ENCODE results near the gene RABGAP1. TPM values are rescaled to one million over a fixed set of nuclear protein-coding genes. Genes with fewer than 3 reads are reported as not detected.

RABGAP1 gene
- total and polyA plus RNA-seq, 2 experiments from 2014 or later = 8.5 to 33.9 TPM

DNA sequence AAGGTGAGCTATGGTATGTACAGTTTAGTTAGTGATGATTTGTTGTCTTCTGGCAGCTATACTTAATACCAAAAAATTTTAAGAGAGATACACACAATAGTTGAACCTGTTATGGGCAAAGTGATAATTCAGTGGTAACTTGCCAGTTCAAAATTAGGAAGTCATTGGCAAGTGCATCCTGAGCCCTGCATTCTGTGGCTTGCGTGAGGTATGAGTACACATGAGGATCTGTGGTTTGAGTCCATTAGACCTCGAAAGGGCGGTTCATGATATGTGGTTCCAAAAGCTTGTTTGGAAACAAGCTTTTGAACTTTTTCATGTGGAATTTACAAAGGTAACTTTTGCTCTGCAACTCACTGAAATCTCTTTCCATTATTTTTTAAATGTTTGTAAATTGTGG, 139.6 kb downstream of the RABGAP1 start:
- H3K27me3 Mint-ChIP-seq (ENCODE audit: insufficient read depth, low read depth, poor library complexity) = peaks cover 2% of the 10 kb centered on the region
- no peaks in the 10 kb centered on the region for H3K27me3 ChIP-seq (ENCODE audit: insufficient read depth)
- DNase-seq (ENCODE audit: low spot score) (no peak), ATAC-seq (no peak)
- TF ChIP-seq CREB1 (CRISPR knock-in tag; IDR thresholded peaks at IDR 0.05; ENCODE audit: low read depth) (no peak), JUNB (IDR thresholded peaks at IDR 0.05; ENCODE audit: unreplicated experiment) (no peak), ZNF114 (CRISPR knock-in tag; IDR thresholded peaks at IDR 0.05) (no peak), NANOG (IDR thresholded peaks at IDR 0.05; ENCODE audit: borderline replicate concordance) (no peak), ZNF331 (CRISPR knock-in tag; IDR thresholded peaks at IDR 0.05; ENCODE audit: low read depth) (no peak), STAT1 (IDR thresholded peaks at IDR 0.05; ENCODE audit: unreplicated experiment) (no peak), EZH2 (IDR thresholded peaks at IDR 0.05; ENCODE audit: low read depth, unreplicated experiment) (no peak)
- TF ChIP-seq, protein P1, sequence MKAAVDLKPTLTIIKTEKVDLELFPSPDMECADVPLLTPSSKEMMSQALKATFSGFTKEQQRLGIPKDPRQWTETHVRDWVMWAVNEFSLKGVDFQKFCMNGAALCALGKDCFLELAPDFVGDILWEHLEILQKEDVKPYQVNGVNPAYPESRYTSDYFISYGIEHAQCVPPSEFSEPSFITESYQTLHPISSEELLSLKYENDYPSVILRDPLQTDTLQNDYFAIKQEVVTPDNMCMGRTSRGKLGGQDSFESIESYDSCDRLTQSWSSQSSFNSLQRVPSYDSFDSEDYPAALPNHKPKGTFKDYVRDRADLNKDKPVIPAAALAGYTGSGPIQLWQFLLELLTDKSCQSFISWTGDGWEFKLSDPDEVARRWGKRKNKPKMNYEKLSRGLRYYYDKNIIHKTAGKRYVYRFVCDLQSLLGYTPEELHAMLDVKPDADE (IDR thresholded peaks at IDR 0.05) = no peak
- TF ChIP-seq, protein P2, sequence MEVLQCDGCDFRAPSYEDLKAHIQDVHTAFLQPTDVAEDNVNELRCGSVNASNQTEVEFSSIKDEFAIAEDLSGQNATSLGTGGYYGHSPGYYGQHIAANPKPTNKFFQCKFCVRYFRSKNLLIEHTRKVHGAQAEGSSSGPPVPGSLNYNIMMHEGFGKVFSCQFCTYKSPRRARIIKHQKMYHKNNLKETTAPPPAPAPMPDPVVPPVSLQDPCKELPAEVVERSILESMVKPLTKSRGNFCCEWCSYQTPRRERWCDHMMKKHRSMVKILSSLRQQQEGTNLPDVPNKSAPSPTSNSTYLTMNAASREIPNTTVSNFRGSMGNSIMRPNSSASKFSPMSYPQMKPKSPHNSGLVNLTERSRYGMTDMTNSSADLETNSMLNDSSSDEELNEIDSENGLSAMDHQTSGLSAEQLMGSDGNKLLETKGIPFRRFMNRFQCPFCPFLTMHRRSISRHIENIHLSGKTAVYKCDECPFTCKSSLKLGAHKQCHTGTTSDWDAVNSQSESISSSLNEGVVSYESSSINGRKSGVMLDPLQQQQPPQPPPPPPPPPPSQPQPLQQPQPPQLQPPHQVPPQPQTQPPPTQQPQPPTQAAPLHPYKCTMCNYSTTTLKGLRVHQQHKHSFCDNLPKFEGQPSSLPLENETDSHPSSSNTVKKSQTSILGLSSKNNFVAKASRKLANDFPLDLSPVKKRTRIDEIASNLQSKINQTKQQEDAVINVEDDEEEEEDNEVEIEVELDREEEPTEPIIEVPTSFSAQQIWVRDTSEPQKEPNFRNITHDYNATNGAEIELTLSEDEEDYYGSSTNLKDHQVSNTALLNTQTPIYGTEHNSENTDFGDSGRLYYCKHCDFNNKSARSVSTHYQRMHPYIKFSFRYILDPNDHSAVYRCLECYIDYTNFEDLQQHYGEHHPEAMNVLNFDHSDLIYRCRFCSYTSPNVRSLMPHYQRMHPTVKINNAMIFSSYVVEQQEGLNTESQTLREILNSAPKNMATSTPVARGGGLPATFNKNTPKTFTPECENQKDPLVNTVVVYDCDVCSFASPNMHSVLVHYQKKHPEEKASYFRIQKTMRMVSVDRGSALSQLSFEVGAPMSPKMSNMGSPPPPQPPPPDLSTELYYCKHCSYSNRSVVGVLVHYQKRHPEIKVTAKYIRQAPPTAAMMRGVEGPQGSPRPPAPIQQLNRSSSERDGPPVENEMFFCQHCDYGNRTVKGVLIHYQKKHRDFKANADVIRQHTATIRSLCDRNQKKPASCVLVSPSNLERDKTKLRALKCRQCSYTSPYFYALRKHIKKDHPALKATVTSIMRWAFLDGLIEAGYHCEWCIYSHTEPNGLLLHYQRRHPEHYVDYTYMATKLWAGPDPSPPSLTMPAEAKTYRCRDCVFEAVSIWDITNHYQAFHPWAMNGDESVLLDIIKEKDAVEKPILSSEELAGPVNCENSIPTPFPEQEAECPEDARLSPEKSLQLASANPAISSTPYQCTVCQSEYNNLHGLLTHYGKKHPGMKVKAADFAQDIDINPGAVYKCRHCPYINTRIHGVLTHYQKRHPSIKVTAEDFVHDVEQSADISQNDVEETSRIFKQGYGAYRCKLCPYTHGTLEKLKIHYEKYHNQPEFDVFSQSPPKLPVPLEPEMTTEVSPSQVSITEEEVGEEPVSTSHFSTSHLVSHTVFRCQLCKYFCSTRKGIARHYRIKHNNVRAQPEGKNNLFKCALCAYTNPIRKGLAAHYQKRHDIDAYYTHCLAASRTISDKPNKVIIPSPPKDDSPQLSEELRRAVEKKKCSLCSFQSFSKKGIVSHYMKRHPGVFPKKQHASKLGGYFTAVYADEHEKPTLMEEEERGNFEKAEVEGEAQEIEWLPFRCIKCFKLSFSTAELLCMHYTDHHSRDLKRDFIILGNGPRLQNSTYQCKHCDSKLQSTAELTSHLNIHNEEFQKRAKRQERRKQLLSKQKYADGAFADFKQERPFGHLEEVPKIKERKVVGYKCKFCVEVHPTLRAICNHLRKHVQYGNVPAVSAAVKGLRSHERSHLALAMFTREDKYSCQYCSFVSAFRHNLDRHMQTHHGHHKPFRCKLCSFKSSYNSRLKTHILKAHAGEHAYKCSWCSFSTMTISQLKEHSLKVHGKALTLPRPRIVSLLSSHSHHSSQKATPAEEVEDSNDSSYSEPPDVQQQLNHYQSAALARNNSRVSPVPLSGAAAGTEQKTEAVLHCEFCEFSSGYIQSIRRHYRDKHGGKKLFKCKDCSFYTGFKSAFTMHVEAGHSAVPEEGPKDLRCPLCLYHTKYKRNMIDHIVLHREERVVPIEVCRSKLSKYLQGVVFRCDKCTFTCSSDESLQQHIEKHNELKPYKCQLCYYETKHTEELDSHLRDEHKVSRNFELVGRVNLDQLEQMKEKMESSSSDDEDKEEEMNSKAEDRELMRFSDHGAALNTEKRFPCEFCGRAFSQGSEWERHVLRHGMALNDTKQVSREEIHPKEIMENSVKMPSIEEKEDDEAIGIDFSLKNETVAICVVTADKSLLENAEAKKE (CRISPR knock-in tag; IDR thresholded peaks at IDR 0.05) = no peak
- H3K9me3 Mint-ChIP-seq = no peaks in the 10 kb centered on the region
- no peaks in the 10 kb centered on the region for H3K9me2 ChIP-seq (ENCODE audit: insufficient read depth)
- H3K4me1 ChIP-seq (ENCODE audit: insufficient read depth) = peaks cover 20% of the 10 kb centered on the region
- H4K20me1 ChIP-seq (replicated peaks; ENCODE audit: insufficient read depth) = no peaks in the 10 kb centered on the region; the same call in 1 of the 2 replicates
- no peaks in the 10 kb centered on the region for H3K79me2 ChIP-seq (replicated peaks; ENCODE audit: insufficient read depth)
- no peak overlapping the region for H3K4me3 ChIP-seq
- H3K36me3 Mint-ChIP-seq (ENCODE audit: low read depth) = peaks cover 48% of the 10 kb centered on the region
- peaks cover 38% of the 10 kb centered on the region for H3K4me1 Mint-ChIP-seq
- H2AFZ ChIP-seq = no peak overlapping the region
- no peak overlapping the region for H3K4me2 ChIP-seq
- H3K4me3 Mint-ChIP-seq = no peak overlapping the region
- no peaks in the 10 kb centered on the region for H3F3A ChIP-seq (replicated peaks; ENCODE audit: low read depth)
- peaks cover 4% of the 10 kb centered on the region for H3K36me3 ChIP-seq (ENCODE audit: insufficient read depth)
- H3K27ac Mint-ChIP-seq = no peak overlapping the region
- H3K27ac ChIP-seq (ENCODE audit: low read depth) = no peak overlapping the region

Data from GM23338 (cell line).